GM12878 (cell line): Measurements from ENCODE around the gene SSH2. TPM values are rescaled to one million over a fixed set of nuclear protein-coding genes. Genes with fewer than 3 reads are reported as not detected.

Experiments
- ATAC-seq: fragments of 200-7000 bp; cut with Tn5 transposase; 3 replicates; pipeline ENCODE4 v1.9.1; 2020; ENCODE audit warnings: mild to moderate bottlenecking, moderate library complexity
- BruUV-seq: library from RNA; stranded (reverse); fragments of 400-500 nt; replicated peaks from 2 replicates; lab custom pipeline; 2021; lab: Mats Ljungman, UMichigan
- CTCF ChIA-PET: fragments of 300-600 bp; sonication (Branson Sonifier 250); formaldehyde crosslinking; extraction: SDS; loops from one replicate; lab custom pipeline; 2021; ENCODE audit warnings: inconsistent platforms; lab: Yijun Ruan, JAX
- POLR2A ChIA-PET: fragments of 350-600 bp; formaldehyde crosslinking; extraction: SDS; loops from one replicate; lab custom pipeline; 2021; ENCODE audit warnings: inconsistent platforms; lab: Charles Lee
- RAD21 ChIA-PET: fragments of 300-600 bp; sonication (Branson Sonifier 250); formaldehyde crosslinking; loops from one replicate; lab custom pipeline; 2023; ENCODE audit warnings: antibody characterized with exemption; ENCODE audit not compliant: unreplicated experiment; lab: Charles Lee
- SMC1A ChIA-PET: fragments of 300-600 bp; sonication (Branson Sonifier 250); formaldehyde crosslinking; loops from one replicate; lab custom pipeline; 2023; ENCODE audit not compliant: unreplicated experiment, uncharacterized antibody; lab: Charles Lee
- DNase-seq: peaks from one replicate; pipeline ENCODE4 v3.0.0-alpha.2; 2011; ENCODE audit warnings: low read depth, low spot score
- FAIRE-seq: peaks from 3 replicates; lab custom pipeline; 2011; peaks lifted over from hg19 to GRCh38; lab: Jason Lieb, UNC
- H2AFZ ChIP-seq: 2 replicates; pipeline ENCODE4 v1.6.0; 2011; ENCODE audit warnings: low read depth, low read length, control low read depth; ENCODE audit not compliant: control insufficient read depth
- H3K27ac ChIP-seq: 2 replicates; pipeline ENCODE4 v1.5.1; 2011; ENCODE audit warnings: control low read depth; ENCODE audit not compliant: control insufficient read depth, insufficient read depth
- H3K27me3 ChIP-seq, 2 experiments: replicated peaks in 1 of 2; 2 replicates each; pipeline versions ENCODE4 v1.6.0 to v1.6.1; 2011; ENCODE audit warnings: low read length in 1 of 2; ENCODE audit not compliant: control insufficient read depth in 2 of 2, insufficient read depth in 2 of 2
- H3K36me3 ChIP-seq, 2 experiments: 2 replicates each; pipeline ENCODE4 v1.5.1; 2011; ENCODE audit warnings: low read length in 1 of 2; ENCODE audit not compliant: control insufficient read depth in 2 of 2, insufficient read depth in 2 of 2
- H3K4me1 ChIP-seq: 2 replicates; pipeline ENCODE4 v1.6.1; 2011; ENCODE audit warnings: mild to moderate bottlenecking, low read length, moderate library complexity, mixed read lengths; ENCODE audit not compliant: control insufficient read depth, insufficient read depth
- H3K4me2 ChIP-seq: 2 replicates; pipeline ENCODE4 v1.6.0; 2011; ENCODE audit warnings: control low read depth; ENCODE audit not compliant: control insufficient read depth, insufficient read depth
- H3K4me3 ChIP-seq: fragments of 200-600 bp; sonication (generic); 2 replicates; pipeline ENCODE4 v1.5.1; 2016
- H3K79me2 ChIP-seq: 2 replicates; pipeline ENCODE4 v1.6.0; 2011; ENCODE audit warnings: low read length; ENCODE audit not compliant: control insufficient read depth, insufficient read depth
- H3K9ac ChIP-seq: 2 replicates; pipeline ENCODE4 v1.8.0; 2011; ENCODE audit warnings: low read length, control low read depth, mixed read lengths; ENCODE audit not compliant: control insufficient read depth, insufficient read depth
- H3K9me3 ChIP-seq: replicated peaks from 3 replicates; pipeline ENCODE4 v1.5.1; 2011; ENCODE audit warnings: mild to moderate bottlenecking, low read length; ENCODE audit not compliant: control insufficient read depth, insufficient read depth
- H4K20me1 ChIP-seq: 2 replicates; pipeline ENCODE4 v1.6.0; 2011; ENCODE audit not compliant: control insufficient read depth, insufficient read depth
- ELK1 ChIP-seq: IDR thresholded peaks from 2 replicates; pipeline ENCODE4 v1.6.1; 2012; ENCODE audit warnings: low read depth, low read length, improper control_type of control experiment
- HDAC6 ChIP-seq: fragments of 200-600 bp; sonication (generic); IDR thresholded peaks from one replicate; pipeline ENCODE4 v1.8.0; 2017; ENCODE audit warnings: antibody characterized with exemption; ENCODE audit not compliant: unreplicated experiment
- NFIC ChIP-seq: IDR thresholded peaks from 2 replicates; pipeline ENCODE4 v1.6.1; 2012; ENCODE audit warnings: low read depth, mild to moderate bottlenecking, inconsistent platforms, low read length, moderate library complexity
- SP1 ChIP-seq: IDR thresholded peaks from one replicate; pipeline ENCODE4 v1.6.1; 2011; ENCODE audit warnings: low read depth, low read length
- WRNIP1 ChIP-seq: IDR thresholded peaks from 2 replicates; pipeline ENCODE4 v1.6.1; 2011; ENCODE audit warnings: low read depth, low read length, improper control_type of control experiment, borderline replicate concordance
- in situ Hi-C: fragments of 300-500 bp; cut with MboI; formaldehyde crosslinking; loops from 9 replicates; pipeline ENCODE4 v1.14.3; 2018; ENCODE audit warnings: mixed read lengths
- intact Hi-C: fragments of 100-400 bp; cut with micrococcal nuclease; formaldehyde crosslinking; loops from one replicate; pipeline ENCODE4 v1.14.2; 2022; ENCODE audit not compliant: unreplicated experiment
- polyA plus RNA-seq, 11 experiments: library from polyadenylated mRNA; depleted of rRNA in 4 of 11; unstranded in 6 of 11; stranded (reverse) in 5 of 11; fragments of >200 nt; fragmentation: Nextera tagmentation in 4 of 11; fragmentation: Illumina TruSeq in 1 of 11; extraction: Ambion mirVana in 4 of 11; extraction: Trizol in 1 of 11; gene quantifications; 1 replicate in 1 of 11; 2 replicates in 10 of 11; pipeline versions ENCODE4 v1.2.1 to v1.2.3, GENCODE V29; 2011 to 2016; ENCODE audit warnings: inconsistent platforms in 2 of 11, missing spikeins in 2 of 11, low read depth in 1 of 11
- total RNA-seq, 4 experiments: library from RNA; depleted of rRNA in 3 of 4; stranded (reverse); fragments of >200 nt in 3 of 4; fragmentation: Illumina TruSeq in 1 of 4; extraction: Trizol in 1 of 4; gene quantifications; 2 replicates each; pipeline versions ENCODE4 v1.2.1 to v1.2.3, GENCODE V29; 2013 to 2021
- TF ChIP-seq, protein P1 (sequence below): fragments of 450-650 bp; formaldehyde crosslinking; IDR thresholded peaks from 2 replicates; pipeline ENCODE4 v1.5.0; 2022; ENCODE audit warnings: mild to moderate bottlenecking, missing genetic modification characterization

Gene SSH2
- total and polyA plus RNA-seq, 10 of the 15 experiments (the other 5 are each of a cell fraction or from before 2014, with no cell fraction given): 9.3 to 65.9 (median 34.0) TPM

GRCh38 chr17:29769225-29769624, 160.8 kb downstream of the SSH2 start:
- Histone ChIP-seq H2AFZ (no peak overlapping the region), H3K36me3 (no peaks in the 10 kb centered on the region; a peak in 1 of 4 replicates), H3K9me3 (no peaks in the 10 kb centered on the region), H3K9ac (no peak overlapping the region), H3K27ac (no peak overlapping the region), H3K79me2 (no peaks in the 10 kb centered on the region; the same call in 1 of the 2 replicates), H3K27me3 (no peaks in the 10 kb centered on the region), H4K20me1 (no peaks in the 10 kb centered on the region), H3K4me3 (no peak overlapping the region), H3K4me1 (peaks cover 5% of the 10 kb centered on the region; the same call in 1 of the 2 replicates), H3K4me2 (no peak overlapping the region)
- intact Hi-C loops: no loop called here
- ChIA-PET SMC1A (interaction anchor here (1.2 to 1.3 kb wide), 2 partner anchors 10 to 63 kb away, joined by 3 to 5 read pairs; no protein-coding TSS in a partner anchor), POLR2A (no interaction called here), RAD21 (no interaction called here), CTCF (interaction anchor here (1.6 to 2.4 kb wide), 2 partner anchors 9 to 47 kb away, joined by 5 to 7 read pairs; no protein-coding TSS in a partner anchor)
- no peak for DNase-seq
- in situ Hi-C loops: no loop called here
- no peak for FAIRE-seq
- TF ChIP-seq NFIC (no peak), ELK1 (no peak), HDAC6 (no peak), WRNIP1 (no peak), SP1 (no peak)
- TF ChIP-seq, protein P1, sequence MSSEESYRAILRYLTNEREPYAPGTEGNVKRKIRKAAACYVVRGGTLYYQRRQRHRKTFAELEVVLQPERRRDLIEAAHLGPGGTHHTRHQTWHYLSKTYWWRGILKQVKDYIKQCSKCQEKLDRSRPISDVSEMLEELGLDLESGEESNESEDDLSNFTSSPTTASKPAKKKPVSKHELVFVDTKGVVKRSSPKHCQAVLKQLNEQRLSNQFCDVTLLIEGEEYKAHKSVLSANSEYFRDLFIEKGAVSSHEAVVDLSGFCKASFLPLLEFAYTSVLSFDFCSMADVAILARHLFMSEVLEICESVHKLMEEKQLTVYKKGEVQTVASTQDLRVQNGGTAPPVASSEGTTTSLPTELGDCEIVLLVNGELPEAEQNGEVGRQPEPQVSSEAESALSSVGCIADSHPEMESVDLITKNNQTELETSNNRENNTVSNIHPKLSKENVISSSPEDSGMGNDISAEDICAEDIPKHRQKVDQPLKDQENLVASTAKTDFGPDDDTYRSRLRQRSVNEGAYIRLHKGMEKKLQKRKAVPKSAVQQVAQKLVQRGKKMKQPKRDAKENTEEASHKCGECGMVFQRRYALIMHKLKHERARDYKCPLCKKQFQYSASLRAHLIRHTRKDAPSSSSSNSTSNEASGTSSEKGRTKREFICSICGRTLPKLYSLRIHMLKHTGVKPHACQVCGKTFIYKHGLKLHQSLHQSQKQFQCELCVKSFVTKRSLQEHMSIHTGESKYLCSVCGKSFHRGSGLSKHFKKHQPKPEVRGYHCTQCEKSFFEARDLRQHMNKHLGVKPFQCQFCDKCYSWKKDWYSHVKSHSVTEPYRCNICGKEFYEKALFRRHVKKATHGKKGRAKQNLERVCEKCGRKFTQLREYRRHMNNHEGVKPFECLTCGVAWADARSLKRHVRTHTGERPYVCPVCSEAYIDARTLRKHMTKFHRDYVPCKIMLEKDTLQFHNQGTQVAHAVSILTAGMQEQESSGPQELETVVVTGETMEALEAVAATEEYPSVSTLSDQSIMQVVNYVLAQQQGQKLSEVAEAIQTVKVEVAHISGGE: no peak
- ATAC-seq: no peak
- BruUV-seq: no TSS peak
